ENCODE data around the gene DUSP10.

DUSP10 gene

GRCh38 chr1:221728037-221728505 is 13.8 kb downstream of the DUSP10 start:
- no peak for DNase-seq

GRCh38 chr1:221727146-221728036 is 14.5 kb downstream of the DUSP10 start:
- DNase-seq = no peak

DNA sequence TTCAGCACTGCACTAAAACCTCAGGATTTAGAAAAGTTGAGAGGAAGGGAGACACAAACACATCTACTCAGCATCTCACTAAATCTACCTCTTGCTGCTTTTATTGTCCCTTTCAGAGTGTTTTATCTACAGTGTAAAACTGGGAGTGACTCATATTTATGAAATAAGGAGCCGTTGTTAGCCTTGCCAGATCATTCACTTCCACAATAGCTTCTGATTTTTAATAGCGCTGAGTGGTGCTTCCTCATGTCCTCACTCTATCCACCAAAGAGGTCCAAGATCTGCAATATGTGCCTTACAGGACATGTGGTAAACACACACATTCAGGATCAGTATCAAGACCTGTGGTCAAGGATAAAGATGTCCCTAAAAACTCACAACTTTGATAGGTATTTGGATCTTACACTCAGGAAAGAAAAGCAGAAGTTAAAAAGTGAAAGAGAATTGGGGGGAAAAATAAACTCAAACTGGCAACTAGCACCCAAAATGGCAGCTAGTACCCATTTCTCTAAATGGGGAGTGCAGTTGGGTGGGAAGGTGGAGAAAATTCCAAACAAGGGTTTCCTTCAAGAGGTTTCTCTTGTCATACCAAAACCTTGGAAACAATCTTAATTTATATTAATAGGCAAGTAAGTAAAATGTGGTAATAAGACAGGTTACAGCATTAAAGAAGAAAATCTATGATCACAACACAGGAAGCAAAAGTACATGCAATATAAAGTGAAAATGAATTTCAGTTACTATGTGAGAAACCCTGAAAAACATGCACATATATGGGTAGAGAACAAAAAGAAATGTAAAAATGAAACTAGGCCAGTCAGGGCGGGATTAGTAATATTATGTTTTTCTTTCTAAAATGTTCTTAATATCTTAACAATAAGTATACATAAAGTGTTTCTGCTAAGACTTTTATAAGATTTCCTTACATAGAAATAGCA is 15.9 kb downstream of the DUSP10 start:
- DNase-seq = no peak

- no peak for DNase-seq
Measured at GRCh38 chr1:221724931-221725605, 16.8 kb downstream of the DUSP10 start.

- DNase-seq = no peak
Measured at GRCh38 chr1:221723848-221724236, 18.0 kb downstream of the DUSP10 start.

DNA sequence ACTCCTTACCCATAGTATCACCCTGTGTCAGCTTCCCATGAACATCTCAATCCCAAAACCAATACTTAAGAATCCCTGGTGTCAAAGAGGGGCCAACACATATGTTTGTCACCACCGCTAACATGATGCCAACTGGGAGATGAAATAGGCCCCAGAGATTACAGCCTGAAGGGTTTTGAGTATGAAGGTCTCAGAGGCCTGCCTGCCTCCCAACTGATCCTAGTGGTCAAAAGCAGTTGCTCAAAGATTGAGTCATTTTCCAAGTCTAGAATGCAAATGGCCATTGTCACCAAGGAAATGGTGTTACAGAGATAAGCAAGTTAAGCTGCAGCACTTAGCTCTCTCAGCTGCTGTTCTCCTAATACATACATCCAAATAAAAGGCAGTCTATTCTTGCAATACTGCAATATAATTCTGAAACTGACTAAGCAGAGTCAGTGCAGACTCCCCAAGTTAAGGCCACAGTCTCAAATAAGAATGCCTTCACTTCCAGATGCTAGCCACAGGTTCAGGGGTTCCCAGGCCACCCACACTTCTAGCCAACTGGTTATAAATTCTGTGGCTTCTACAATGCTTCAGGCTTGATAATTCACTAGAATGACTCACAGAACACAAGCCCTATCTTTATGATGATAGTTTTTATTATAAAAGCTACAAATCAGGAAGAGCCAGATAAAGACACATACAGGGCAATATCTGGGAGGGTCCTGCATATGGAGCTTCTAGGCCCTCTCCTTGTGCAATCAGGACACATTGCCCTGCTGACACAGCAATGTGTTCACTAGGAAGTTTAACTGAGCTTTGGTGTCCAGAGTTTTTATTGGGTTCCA is 18.7 kb downstream of the DUSP10 start:
- DNase-seq = no peak

DNA sequence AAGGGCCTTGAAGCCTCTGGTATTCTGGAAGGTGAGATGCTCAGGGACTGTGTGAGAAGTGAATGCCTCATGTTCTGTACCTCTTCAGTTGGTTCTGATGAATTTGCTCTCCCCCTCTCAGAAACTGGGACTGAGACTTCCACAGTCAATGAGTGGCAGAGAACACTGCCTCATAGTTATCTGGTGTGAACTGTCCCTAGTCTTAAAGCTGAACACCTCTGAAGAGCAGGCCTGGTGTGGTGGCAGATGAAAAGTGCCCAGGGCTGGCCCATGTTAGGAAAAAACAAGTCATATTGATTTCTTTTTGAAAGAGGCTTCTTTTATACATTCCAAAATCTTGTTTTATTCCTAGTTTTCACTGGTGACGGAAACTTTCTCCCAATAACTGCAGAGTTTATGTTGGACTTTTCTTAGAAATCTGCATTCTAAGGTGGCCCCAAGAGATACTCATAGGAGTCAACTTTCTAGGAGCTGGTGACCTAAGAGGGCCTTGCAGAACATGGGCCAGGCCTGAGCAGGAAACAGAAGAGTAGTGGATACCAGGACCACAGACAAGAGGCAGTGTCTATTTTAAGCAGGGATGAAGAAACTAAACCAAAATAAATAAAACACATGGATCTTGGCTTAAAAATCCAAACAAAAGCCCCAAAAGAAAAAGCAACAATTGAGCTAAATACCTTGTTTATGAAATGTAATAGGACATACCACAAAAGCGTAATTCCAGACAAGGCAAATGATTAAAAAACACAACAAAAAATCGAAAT is 19.5 kb downstream of the DUSP10 start:
- DNase-seq = no peak

- DNase-seq = no peak
Measured at GRCh38 chr1:221720545-221720944, 21.3 kb downstream of the DUSP10 start.

DNA sequence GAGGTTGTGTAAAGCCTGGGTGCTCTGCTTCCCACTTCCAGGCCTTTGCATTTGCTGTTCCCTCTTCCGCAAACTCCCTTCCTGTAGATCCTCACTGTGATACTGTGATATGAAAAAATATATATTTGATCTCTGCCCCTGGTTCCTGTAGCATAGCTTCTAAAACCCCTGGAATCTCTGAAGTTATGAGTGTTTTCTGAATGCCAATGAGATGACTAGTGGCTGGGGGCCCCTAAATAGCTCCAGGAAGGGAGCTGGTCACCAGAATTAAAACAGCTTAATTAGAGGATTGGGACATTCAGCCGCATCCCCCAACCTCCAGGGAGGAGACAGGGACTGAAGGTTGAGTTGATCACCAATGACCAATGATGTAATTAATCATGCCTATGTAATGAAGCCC is 21.9 kb downstream of the DUSP10 start:
- no peak for DNase-seq

- no peak for DNase-seq
Measured at GRCh38 chr1:221719278-221719597, 22.7 kb downstream of the DUSP10 start.

- no peak for DNase-seq
Measured at GRCh38 chr1:221718381-221719277, 23.3 kb downstream of the DUSP10 start.

DNA sequence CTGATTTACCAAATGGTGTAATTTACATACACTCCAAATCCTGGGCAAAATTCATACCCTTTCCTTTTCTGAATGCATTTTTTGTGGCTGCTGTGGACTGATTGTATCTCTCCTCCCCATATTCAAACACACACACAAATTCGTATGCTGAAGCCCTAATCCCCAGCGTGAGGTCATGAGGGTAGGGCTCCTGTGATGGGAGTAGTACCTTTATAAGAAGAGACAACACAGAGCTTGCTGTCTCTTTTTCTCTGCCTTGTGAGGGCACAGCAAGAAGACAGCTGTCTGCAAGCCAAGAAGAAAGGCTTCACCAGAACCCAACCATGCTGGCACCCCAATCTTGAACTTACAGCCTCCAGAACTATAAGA is 24.4 kb downstream of the DUSP10 start:
- no peak for DNase-seq

DNA sequence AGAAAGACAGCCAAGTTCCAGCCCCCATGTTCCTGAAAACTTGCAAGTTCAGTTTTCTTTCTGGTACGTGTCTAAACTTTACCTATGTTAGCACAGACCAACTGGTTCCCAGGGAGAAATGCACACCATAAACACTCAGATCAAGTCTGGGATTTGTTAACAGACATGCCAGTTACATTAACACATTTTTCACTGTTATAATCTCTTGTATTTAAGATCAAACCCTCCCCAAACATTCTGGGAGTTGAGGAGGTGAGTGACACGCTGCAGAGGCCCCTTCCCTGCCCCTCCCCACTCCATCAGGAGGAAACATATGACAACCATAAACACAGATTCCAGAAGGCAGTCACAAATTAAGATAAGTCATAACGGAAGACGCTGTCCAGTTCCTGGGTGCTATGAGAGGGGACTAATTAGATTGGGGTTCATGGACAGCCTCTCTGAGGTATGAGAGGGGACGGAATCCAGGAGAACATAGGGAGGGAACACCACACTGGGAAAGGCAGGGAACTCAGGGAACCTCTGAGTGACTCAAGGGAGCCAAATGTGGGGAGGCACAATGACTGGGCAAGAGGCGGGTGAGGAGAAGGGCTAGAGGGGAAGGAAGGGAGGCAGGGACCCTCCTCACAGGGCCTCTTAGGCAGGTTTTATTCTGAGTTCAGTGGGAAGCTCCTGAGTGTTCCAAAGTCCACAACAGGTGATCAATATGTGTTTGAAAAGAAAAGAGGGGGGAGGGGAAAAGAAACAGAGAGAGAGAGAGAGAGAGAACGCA is 25.0 kb downstream of the DUSP10 start:
- no peak for DNase-seq

DNA sequence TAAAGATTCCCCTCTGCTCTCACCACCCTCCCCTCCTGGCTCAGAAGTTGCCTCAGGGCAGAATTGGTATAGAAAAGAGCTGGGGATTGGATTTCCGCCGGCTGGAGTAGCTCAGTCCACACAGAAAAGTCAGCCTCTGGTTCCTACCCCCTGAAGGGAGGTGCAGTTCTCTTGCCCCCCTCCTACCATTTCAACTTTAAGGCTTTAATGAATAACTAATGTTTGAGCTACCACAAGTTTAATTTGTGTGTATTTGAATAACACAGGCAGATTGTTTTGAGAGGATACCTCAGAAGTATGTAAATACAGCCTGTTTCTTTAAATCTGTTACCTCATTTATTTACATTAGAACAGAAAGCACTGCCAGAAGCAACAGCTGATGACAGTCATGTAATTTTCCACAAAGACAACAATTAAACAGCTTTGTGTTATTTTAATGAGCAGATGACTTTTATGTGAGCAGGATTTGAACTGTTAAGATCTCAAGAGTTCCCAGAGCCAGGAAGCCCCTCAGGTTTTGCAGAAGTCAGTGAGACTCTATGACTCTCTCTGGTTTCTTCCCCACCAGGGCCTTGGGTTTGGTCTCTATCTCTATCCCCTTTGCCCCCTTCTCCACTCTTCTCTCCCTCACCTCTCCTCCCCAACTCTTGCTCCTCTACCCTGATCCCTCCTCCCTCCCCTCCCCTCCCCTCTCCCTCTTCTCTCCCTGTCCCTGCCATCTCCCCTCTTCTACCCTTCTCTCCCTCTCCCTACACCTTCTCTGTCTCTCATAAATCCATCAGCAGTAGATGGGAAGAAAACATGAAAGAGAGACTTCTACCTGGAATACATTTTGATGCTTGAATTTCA is 26.3 kb downstream of the DUSP10 start:
- no peak for DNase-seq

DNA sequence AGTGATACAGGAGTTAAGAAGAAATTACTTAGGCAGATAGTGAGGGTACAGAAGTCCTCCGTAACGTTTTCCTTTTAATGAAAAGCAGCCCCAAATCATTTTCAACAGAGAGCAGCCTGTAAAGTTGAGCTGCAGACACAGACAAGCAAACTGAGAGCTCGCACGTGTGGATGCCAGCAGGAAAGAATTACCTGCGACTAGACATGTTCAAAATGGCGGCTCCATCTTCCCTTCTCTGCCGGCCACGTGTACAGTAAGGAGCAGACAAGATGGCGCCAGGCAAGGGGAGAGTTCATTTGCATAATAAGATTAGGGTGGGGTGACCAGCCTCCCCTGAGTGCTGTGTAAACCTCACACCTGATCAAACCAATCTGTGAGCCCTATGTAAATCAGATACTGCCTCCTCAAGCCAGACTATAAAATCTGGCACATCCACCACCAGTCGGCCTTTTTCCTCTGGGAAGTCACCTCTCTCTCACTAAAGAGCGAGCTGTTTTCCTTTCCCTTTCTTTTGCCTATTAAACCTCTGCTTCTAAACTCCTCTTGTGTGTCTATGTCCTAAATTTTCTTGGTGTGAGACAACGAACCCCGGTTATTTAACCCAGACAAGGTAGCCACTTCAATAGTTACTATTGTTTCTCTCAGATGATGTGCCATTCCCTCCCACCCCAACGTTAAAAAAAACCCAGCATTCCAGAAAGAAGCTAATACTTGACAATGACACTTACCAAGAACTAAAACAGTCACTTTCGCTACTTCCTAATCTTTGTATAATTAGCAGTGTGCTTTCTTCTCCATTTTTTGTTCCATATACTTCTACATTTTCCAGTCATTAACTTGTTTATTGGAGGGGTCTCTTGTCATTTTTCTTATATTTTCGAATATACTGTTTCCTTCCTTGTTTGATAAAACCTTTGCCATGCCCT is 27.4 kb downstream of the DUSP10 start:
- DNase-seq = no peak

DNA sequence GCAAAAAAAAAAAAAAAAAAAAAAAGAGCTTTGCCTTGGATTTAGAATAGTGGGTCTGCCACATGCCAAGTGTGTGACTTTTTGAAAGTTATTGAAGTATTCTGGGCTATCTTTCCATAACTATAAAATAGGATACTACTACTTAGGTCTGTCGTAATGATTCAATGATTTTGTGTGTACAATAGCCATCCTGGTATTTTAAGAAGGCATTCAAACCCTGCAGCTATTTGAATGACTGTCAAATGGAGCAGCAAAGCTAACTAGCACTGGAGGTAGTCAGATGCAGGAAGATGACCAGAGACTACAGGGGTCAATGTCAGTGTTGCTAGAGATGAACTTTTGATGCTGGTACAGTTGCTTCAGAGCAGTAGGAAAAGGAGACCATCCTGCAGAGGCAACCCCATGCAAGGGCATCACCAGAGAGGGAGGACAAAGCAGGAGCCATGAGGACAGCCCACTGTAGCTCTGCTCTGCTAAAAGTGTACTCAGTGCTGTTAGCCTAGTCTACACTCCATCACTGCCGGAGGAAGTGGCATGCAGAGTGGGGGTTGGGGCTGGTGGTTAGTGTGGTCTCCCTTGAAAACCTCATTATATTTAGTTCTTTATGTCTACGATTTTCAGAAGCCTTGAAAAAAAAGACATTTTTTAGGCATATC is 29.0 kb downstream of the DUSP10 start:
- peak; percentile 87 for DNase-seq

DNA sequence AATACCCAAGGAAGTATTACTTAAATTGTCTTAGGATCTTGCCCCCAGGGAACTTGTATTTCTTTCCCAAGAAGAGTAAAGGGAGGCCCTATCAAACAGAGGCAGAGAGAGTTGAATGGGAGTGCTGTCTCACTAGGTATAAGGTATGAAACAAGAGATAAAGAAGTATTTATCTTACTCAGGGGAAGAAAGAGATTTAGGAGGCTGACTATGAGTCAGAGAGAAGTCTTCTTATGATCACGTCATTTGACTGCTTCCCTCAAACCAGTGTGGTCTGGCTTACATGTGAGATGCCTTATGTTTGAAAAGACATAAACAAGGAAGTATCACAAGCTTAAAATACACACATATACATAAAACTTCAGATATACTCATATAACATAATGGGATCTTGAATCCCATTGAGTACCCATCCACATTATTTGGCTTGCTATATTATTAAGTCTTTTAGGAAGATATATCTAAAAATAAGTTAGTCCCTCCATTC is 29.6 kb downstream of the DUSP10 start:
- peak; percentile 45 for DNase-seq

Data from CD4-positive, alpha-beta T cell treated with Interleukin-17A for 4 hours (primary cell).